GM21825 (cell line): ENCODE data around the gene SLC25A21.

ENCODE experiments used
- ATAC-seq: cut with Tn5 transposase; IDR thresholded peaks from one replicate; pipeline ENCODE4 v1.9.1; 2021; ENCODE audit warnings: mild to moderate bottlenecking, moderate library complexity; ENCODE audit not compliant: unreplicated experiment

The SLC25A21 gene

DNA sequence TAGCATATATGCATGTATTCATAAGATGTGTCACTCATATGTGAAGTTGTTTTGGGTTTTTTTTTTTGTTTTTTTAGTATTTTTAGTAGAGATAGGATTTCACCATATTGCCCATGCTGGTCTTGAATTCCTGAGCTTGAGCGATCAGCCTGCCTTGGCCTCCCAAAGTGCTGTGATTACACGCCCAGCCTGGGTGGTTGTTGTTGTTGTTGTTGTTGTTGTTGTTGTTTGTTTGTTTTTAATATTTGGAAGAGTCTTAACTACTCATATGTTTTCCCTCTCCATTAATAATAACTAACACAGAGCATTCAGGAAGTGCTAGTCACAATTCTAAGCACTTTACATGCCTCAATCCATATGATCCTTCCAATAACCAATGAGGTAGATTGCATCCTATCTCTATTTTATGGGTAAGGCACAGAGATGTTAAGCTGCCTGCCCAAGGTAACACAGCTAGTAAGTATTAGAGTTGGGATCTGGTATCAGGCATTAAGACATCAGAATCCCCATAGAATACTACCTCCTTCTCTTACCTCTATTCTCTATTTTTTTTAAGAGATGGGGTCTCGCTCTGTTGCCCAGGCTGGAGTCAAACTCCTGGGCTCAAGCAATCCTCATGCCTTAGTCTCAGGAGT is 27.6 kb downstream of the SLC25A21 start:
- no peak for ATAC-seq

GRCh38 chr14:37143475-37143874 is 28.9 kb downstream of the SLC25A21 start:
- no peak for ATAC-seq

DNA sequence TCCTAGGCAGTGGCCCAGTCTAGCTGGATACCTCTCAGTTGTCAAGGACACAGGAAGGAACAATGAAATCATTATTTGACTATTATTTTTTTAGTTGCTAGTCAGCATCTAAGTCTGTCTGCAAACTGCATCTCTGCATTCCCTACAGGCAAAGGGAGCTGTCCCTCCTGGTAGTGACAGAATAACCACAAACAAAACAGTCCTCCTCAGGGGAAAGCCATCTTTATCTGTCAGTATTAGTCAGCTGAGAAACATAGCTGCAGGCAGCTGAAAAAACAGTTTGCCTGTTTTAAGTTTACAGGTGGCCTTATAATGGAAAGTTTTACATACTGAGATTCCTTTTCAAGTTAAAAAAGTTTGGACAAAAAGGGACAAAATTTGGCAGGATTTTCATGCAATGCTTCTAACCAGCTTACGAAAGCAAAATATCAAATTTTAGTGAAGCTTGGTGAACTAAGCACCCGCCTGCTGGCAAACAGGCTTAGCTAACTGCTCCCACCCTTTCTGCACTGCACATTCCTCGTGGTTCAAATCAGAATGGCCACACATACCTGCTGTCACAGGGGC is 29.5 kb downstream of the SLC25A21 start:
- ATAC-seq, result no peak

DNA sequence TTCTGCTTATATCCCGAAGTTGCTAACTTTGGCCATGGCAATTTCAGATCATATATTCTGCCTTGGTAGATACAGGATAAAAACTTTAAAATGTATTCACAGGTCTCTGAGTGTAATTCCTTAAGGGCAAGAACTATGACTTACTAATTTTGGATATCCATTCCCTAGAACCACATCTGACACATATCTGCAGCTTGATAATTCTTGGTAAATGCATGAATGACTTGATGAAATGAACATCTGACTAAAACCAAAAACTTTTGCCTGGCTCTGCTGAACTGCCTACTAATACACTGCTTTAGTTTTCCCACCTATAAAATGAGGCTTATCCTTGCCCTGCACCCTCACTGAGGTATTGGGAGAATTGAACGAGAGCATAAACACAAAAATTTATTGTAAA is 32.2 kb downstream of the SLC25A21 start:
- ATAC-seq, result no peak

GRCh38 chr14:37139710-37140109 is 32.7 kb downstream of the SLC25A21 start:
- no peak for ATAC-seq

- ATAC-seq, result no peak
Measured at GRCh38 chr14:37138898-37139297, 33.5 kb downstream of the SLC25A21 start.

DNA sequence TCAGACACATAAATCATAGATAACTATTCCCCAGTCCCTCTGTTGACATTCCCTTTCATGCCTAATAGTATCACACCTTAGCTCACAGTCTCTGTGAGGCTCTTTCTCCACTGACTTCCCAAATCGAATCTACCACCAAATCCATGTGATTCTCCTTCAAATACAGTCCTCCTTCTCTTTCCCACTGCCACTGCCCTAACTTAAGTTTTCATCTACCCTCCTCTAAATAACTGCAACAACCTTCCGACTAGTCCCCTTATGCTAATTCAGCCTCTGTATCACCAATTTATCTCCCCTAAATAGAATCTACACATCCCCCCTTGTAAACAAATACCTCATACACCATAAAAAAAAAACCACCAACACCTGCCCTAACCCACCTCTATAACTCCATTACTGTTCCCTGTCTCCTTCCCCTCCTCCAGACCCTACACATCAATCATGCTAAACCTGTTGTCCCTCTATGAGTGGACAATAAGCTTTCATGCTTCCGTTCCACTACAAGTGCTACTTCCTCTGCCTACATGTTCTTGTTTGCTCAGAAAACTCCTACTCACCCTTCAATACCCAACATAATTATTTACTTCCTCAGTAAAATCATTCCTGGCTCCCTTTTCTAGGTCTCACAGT is 39.0 kb downstream of the SLC25A21 start:
- no peak for ATAC-seq

- no peak for ATAC-seq
Measured at GRCh38 chr14:37131205-37131604, 41.2 kb downstream of the SLC25A21 start.

- no peak for ATAC-seq
Measured at GRCh38 chr14:37129047-37129446, 43.4 kb downstream of the SLC25A21 start.

DNA sequence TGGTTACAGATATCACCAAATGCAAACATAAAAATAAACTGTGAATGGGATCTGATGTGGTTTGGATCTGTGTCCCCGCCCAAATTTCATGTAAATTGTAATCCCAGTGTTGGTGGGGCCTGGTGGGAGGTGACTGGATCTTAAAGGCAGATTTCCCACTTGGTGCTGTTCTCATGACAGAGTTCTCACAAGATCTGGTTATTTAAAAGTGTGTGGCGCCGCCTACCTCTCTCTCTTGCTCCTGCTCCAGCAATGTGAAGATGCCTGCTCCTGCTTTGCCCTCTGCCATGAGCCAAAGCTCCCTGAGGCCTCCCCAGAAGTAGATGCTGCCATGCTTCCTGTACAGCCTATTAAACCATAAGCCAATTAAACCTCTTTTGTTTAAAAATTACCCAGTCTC is 47.8 kb downstream of the SLC25A21 start:
- no peak for ATAC-seq

DNA sequence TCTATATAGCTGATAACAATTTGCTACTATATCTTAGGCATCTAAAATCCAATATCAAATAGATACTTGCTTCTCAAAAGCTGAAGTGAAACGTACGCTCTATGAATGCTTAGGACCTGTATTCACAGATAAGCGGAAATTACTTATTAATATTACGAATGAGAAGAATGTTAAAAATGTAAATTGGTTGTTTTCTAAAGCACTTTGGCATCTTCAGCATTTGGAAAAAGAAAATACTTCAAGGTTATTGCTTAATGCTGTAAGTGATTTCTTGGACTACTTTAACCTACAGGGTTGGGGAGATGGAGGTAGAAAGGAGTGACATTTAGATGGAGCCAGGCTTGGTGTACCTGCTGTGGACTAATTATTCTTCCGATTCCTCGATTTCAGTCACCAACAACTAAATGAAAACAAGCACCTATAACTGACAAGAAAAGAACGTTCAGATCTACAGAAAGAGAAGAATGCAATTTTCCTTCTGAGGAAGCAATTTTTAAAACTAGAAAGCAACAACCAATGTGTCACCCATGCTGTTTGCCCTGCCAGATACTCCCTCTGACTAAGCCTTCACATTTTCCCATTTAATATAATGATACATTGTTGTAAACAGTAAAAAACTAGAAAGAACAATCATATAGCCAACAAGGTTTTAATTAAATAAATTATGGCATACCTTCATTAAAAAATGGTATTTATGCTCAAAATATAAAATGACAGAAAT is 49.3 kb downstream of the SLC25A21 start:
- ATAC-seq, result no peak

DNA sequence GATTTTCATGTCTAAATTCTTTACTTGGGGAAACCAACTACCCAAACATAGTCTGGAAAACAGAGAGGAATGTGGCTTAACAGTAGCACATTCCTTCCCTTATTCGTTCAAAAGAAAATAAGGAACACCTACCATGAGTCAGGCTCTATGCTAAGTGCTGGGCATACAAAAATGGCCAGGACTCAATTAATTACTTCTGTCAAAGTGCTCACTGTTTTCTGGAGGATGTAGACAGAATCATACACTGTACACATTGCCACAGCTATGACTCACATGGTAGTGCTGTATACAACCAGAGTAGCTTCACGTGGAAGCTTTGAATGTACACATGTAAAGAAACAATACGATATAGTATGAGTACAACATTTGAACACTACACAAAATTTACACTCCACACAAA is 50.1 kb downstream of the SLC25A21 start:
- ATAC-seq, result no peak

- ATAC-seq, result no peak
Measured at GRCh38 chr14:37118673-37119366, 53.6 kb downstream of the SLC25A21 start.

- ATAC-seq, result no peak
Measured at GRCh38 chr14:37116933-37117849, 55.2 kb downstream of the SLC25A21 start.

DNA sequence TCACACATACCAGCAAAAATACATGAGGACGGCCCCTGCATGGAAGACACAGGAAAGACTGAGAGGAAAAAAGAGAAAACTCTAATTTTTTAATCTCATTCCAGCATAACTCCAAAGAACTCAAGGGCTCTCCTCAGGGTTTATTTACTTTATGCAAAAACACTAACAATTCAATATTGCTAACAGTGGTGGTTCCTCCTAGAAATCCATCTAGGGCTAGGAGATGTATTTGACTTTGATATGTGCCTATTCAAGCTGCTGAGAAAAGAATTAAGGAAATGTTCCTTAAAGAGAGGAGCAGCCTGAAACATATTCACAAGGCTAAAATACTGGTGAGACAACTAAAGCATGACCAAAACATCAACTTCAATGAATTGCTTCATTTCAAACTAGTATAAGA is 57.0 kb downstream of the SLC25A21 start:
- ATAC-seq, result no peak

- ATAC-seq, result no peak
Measured at GRCh38 chr14:37114559-37114958, 57.8 kb downstream of the SLC25A21 start.

DNA sequence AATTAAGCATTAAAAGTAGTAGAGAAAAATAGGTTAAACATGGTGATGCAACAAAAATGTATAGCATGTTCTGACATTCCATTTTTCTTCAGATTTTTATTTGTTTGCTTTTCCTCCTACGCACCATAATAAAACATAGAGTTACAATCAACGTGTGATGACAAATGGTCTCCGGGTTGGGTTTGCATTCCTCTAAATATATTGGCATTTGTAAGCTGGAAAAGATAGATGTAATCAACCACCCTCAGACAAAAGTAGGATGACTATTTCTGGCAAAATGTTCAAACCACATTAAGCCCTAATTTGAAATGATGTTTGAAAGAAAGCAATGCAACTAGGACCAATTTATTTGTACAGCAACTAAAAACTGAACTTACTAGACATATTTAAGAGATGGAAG is 58.4 kb downstream of the SLC25A21 start:
- no peak for ATAC-seq

- no peak for ATAC-seq
Measured at GRCh38 chr14:37098132-37098531, 74.3 kb downstream of the SLC25A21 start.

DNA sequence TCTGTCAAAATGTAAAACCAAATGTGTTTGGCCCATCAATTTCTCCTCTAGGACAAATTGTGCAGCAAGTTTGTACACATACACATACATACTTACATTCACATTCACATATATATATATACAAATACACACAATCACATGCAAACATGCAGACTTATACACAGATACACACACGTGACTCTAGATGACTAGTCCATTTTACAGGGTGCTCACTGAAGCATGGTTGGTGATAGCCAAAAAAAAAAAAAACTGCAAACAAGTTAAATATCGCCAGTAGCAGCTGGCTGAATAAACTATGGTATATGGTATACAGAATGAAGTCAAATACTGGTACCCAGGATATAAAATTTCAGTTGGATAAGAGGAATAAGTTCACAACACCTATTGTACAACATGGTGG is 77.9 kb downstream of the SLC25A21 start:
- ATAC-seq, result no peak

DNA sequence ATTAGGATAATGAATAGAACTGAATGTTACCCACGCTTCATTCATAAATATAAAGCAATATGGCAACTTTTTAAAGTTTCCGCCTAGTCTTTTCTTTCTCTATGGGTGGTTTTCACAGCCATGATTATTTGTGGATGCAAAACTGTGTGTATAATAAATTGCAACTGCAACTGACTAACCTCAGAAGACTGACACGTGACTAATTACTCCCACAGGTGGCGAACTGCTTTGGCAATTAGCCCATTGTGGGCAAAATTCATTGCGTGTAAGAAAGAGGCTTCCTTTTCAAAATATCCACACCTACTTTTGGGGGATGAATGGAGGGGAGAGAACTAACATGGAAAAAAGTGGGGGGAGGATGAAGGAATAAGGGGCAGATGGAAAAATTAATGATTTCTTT is 79.0 kb downstream of the SLC25A21 start:
- no peak for ATAC-seq
